Pulmonary artery endothelial cell (primary cell): ENCODE data around the gene TFCP2. TPM values are rescaled to one million over a fixed set of nuclear protein-coding genes. Genes with fewer than 3 reads are reported as not detected.
"Not testable (repeated sequence)": the region's sequence is repeated elsewhere in the genome, so short reads cannot be mapped to it uniquely, and the experiment has no call there.

ENCODE experiments used
- DNase-seq: peaks from one replicate; pipeline ENCODE4 v3.0.0-alpha.2; 2011; ENCODE audit warnings: low read depth, low spot score
- total RNA-seq: library from RNA; depleted of rRNA; stranded (reverse); fragments of >200 nt; gene quantifications from 2 replicates; pipeline ENCODE4 v1.2.3, GENCODE V29; 2014

The TFCP2 gene
- total RNA-seq, 1 donor from 2014 or later, result 9.4 TPM

GRCh38 chr12:51082561-51083125 is 90.3 kb downstream of the TFCP2 start:
- no peak for DNase-seq

GRCh38 chr12:51081421-51081820 is 91.5 kb downstream of the TFCP2 start:
- DNase-seq, result no peak

- no peak for DNase-seq
Observed at GRCh38 chr12:51080136-51080535, 92.8 kb downstream of the TFCP2 start.

- DNase-seq, result not testable (repeated sequence)
Observed at GRCh38 chr12:51078866-51079265, 94.1 kb downstream of the TFCP2 start.

GRCh38 chr12:51078346-51078745 is 94.6 kb downstream of the TFCP2 start:
- DNase-seq, result not testable (repeated sequence)

- no peak for DNase-seq
Observed at GRCh38 chr12:51077930-51078329, 95.0 kb downstream of the TFCP2 start.

- no peak for DNase-seq
Observed at GRCh38 chr12:51076236-51076930, 96.6 kb downstream of the TFCP2 start.

GRCh38 chr12:51075390-51075789 is 97.5 kb downstream of the TFCP2 start:
- DNase-seq, result no peak

- peak; percentile 48 for DNase-seq
Observed at GRCh38 chr12:51071663-51072062, 101.3 kb downstream of the TFCP2 start.

GRCh38 chr12:51070004-51070403 is 102.9 kb downstream of the TFCP2 start:
- no peak for DNase-seq

- no peak for DNase-seq
Observed at GRCh38 chr12:51067771-51068170, 105.2 kb downstream of the TFCP2 start.

- DNase-seq, result no peak
Observed at GRCh38 chr12:51067229-51067628, 105.7 kb downstream of the TFCP2 start.

GRCh38 chr12:51065530-51065929 is 107.4 kb downstream of the TFCP2 start:
- no peak for DNase-seq

- DNase-seq, result no peak
Observed at GRCh38 chr12:51062631-51063397, 110.1 kb downstream of the TFCP2 start.

- DNase-seq, result no peak
Observed at GRCh38 chr12:51059086-51059485, 113.8 kb downstream of the TFCP2 start.

- DNase-seq, result no peak
Observed at GRCh38 chr12:51056242-51056641, 116.7 kb downstream of the TFCP2 start.

GRCh38 chr12:51055060-51055459 is 117.9 kb downstream of the TFCP2 start:
- DNase-seq, result no peak

GRCh38 chr12:51051787-51052186 is 121.1 kb downstream of the TFCP2 start:
- DNase-seq, result no peak

GRCh38 chr12:51049525-51049924 is 123.4 kb downstream of the TFCP2 start:
- DNase-seq, result no peak

GRCh38 chr12:51048661-51049251 is 124.2 kb downstream of the TFCP2 start:
- no peak for DNase-seq

GRCh38 chr12:51047655-51048540 is 125.0 kb downstream of the TFCP2 start, which contains the start of gene LETMD1:
TSS of gene LETMD1 (plus strand) at chr12:51048327. CDS start at chr12:51048357, 30 bp downstream.
- peak; percentile 96 for DNase-seq
